Measurements from ENCODE around the gene ETHE1.

ETHE1 gene

DNA sequence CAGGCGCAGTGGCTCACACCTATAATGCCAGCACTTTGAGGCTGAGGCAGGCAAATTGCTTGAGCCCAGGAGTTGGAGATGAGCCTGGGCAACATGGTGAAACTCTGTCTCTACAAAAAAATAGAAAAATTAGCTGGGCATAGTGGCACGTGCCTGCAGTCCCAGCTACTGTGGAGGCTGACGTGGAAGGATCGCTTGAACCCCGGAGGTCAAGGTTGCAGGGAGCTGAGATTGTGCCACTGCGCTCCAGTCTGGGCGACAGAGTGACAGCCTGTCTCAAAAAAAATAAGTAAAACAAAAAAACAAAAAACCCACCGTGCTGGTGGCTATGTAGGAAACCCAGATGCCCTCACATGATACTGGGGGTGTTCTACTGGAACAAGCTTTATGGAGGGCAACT, 38.8 kb downstream of the ETHE1 start:
- no peak for DNase-seq

DNA sequence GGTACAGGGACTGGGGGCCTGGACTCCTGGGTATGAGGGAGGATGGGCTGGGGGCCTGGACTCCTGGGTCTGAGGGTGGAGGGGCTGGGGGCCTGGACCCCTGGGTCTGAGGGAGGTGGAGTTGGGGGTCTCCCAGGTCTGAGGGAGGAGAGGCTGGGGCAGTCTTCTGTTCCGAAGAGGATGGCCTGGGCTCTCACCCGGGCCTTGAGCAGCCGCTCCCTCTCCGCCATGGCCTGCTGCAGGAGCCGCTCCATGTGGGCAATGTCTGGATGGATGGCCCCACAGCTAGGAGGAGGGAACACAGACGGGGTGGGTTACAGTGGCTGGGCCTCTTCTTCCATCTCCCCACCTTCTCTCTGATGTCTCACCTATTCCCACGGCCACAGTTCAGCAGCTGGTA, 40.6 kb downstream of the ETHE1 start:
- DNase-seq: no peak

DNA sequence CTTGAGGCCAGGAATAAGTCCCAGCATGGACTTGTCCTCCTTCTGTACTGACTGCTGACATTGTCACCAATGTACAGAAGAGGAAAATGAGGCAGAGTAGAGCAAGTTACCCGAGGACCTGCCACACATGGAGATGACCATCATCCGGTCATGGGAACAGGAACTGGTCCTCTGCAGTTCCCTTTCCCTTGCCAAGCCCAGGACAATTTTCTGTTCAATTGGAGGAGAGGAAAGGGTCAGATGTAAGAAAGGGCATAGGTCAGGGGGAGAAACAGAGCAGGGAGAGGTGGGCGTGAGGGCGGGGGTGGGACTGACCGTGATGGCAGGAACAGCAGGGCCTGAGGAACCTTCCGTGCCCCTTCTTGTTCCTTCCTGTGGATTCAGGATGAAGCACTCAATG, 41.0 kb downstream of the ETHE1 start:
- no peak for DNase-seq

DNA sequence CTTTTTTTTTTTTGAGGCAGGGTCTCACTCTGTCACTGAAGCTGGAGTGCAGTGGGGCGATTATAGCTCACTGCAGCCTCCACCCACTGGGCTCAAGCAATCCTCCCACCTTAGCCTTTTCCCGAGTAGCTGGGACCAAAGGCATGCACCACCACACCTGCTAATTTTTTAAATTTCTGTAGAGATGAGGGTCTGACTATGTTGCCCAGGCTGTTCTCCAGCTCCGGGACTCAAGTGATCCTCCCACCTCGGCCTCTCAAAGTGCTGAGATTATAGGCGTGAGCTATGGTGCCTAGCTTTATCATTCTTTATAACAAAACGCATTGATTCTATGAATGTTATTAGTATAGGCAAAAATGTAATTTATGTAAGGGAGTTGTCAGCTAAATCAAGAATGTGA, 43.7 kb downstream of the ETHE1 start:
- no peak for DNase-seq

DNA sequence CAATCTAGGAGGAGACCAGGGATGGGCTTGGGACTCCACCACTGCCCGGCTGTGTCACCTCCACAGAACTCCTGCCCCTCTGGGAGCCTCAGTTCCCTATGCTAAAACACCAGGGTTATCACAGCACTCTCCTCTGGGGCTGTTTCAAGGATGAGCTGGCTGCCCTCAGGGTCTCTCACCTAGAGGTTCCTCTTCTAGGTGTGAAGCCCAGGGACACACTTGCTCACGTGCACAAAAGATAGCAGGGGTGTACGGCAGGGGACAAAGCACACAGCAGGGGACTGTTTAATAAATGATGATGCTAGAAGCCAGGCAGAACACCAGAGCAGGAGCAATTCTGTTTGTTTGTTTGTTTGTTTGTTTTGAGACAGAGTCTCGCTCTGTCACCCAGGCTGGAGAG, 44.8 kb downstream of the ETHE1 start:
- no peak for DNase-seq

DNA sequence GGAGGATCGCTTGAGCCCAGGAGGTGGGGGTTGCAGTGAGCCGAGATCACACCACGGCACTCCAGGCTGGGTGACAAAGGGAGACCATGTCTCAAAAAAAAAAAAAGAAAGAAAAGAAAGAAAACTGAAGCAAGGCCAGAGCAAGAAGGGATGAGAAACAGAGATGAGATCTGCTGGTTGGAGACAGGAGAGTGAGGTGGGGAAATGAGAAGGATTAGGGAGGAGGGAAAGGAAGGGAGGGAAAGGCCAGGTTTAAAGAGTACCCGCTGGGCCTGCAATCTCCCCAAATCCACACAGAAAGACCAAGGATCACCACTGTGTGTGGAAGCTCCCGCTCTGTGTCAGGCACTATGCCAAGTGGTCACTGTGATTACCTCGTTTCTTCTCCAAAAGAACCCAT, 45.3 kb downstream of the ETHE1 start:
- no peak for DNase-seq

DNA sequence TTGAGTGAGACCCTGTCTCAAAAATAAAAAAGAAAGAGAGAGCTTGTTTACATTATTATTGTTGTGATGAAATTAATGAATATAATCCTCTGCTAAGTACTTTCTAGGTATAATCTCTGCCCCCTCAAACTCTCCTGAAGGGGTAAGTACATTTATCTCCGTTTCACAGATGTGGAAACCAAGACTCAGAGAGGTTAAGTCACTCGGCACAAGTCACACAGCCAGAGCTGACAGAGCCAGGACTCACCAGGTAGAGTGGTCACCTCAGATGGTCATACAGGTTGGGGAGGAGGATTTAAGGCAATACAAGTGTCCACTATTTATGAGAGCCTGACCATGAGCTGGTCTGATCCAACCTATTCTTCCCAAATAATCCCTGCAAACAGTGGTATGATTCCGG, 46.4 kb downstream of the ETHE1 start:
- no peak for DNase-seq

DNA sequence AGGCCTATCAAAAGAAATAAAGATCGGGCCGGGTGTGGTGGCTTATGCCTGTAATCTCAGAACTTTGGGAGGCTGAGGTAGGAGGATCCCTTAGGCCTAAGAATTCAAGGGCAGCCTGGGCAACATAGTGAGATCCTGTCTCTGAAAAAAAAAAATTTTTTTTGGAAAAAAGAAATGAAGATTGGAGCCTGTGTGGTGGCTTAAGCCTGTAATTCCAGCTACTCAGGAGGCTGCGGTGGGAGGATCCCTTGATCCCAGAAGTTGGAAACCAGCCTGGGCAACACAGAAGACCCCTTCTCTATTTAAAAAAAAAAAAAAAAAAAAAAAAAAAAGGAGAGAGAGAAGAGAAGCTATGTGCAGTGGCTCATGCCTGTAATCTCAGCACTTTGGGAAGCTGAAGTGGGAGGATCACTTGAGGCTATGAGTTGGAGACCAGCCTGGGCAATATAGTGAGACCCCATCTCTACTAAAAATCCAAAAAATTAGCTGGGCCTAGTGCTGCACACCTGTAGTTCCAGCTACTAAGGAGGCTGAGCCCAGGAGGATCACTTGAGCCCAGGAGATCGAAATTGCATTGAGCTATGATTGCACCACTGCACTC, 46.9 kb downstream of the ETHE1 start:
- no peak for DNase-seq

DNA sequence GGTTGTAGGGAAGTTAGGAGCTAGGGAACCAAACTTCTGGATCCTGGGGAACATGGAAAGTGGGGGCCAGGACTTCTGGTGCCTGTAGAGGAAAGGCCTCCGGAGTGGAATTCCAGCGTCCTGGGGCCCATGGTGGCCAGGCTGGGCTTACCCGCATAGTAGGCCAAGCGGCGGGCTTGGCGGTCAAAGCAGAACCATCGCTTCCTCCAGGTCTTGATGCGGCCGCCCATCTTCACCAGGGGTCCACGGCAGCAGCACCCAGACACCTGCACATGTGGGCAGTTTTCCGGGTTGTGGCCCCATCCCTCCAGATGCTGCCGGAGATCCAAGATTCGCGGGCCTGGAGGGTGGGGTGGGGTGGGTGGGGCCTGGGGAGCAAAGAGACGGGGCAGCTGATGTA, 47.8 kb downstream of the ETHE1 start:
- no peak for DNase-seq

DNA sequence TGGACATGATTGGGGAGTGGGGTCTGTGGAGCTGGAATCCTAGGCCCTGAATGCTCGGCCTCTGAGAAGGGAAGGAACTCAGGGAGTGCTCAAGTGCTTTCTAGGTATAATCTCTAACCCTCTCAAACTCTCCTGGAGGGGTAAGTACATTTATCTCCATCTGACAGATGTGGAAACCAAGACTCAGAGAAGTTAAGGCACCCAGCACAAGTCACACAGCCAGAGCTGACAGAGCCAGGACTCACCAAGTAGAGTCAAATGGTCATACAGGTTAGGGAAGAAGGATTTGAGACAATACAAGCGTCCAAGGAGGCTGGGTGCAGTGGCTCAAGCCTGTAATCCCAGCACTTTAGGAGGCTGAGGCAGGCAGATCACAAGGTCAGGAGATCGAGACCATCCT, 48.7 kb downstream of the ETHE1 start:
- DNase-seq: no peak

DNA sequence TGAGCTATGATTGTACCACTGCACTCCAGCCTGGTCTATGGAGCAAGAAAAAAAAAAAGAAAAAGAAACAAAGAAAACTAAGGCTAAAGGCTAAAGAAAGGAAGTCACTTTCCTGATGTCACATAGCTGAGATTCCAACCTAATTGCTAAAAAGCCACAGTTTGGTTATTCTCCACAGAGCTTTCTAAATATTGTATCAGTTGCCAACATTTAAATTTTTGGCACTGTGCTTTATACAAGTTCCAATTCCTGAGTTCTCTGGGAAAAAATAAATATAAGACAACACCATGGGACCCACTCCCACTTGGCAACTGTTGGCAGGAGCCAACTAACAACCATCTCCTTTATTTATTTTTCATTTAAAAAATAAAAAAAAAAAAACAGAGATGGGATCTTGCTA, 50.4 kb downstream of the ETHE1 start:
- DNase-seq: no peak

DNA sequence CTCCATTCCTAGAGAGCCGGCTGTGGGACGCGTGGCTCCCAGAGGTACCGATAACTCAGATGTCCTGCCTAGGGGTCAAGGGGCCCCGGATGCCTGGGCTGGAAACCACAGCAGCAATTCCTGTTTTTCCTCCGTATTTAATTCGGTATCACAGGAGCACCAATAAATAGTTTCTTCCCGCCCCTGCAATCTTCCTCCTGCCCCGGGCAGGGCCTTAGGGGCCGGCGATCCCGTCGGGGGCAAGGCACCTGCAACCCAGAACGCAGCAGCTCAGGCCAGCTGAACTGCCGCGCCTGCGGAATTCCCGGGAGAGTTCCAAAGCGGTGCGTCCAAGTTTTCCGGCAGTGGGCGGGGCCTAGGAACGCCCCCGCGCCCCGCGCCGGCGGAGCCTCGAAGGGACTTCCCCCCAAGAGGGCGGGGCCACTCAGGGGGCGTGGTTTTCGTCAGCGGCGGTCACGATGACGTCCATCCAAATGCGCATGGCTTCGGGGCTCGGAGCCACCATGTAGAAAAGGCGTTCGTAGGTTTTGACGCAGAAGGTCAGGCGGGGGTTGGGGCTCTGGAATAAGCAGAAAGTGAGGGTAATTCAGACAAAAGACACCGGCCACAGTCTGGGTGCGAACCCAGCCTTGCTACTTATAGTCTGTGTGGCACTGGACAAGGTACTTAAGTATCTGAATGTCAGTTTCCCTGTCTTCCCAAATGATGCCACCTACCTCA, 51.9 kb downstream of the ETHE1 start:
- peak; percentile 93 for DNase-seq

DNA sequence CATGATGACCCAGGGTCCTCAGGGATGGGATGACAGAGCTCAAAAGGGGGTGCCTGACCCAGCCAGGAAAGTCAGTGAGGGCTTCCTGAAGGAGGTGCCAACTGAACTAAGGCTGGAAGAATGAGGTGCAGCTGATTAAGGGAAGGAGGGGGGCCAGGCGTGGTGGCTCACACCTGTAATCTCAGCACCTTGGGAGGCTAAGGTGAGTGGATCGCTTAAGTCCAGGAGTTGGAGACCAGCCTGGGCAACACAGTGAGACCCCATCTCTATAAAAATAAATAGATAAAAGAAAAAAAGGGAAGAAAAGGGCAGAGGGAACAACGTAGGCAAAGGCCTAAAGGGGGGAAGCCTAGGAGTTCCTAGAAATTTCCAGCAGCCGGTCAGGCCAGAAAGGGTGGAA, 52.5 kb downstream of the ETHE1 start:
- DNase-seq: no peak

DNA sequence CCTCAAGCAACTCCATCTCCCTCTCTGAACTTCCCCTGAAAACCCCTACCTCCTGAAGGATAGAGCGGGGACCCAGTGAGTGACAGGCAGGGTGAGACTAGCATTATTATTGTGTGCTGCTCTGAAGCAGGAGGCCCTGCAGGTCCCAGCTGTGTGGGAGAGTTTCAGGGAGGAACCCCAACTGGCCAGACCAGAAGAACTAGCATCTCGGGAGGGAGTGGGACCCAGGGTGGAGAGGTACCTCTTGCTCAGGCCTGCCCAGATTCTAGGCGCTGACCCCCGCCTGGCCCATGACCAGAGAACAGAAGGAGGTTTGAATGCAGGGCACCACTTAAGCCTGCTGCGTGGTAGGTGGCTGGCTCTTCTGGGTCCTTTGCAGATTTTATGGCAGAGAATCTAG, 55.9 kb downstream of the ETHE1 start:
- DNase-seq: no peak

DNA sequence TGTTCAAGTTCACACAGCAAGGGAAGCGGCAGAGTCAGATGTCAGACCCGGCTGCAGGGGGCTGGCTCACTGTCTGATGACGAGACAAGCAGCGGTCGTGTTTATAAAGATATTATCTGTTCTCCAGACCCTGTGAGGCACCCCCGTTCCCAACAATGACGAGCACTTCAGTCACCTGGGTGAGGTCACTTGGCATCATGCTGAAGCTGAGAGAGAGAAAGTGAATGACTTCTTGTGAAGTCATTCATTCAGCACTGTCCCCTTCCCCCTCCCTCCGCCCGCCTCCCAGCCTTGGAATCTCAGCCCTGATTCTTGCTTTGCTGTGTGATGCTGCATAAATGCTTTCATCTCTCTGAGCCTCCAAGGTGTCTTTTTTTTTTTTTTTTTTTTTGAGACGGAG, 56.7 kb downstream of the ETHE1 start:
- no peak for DNase-seq

DNA sequence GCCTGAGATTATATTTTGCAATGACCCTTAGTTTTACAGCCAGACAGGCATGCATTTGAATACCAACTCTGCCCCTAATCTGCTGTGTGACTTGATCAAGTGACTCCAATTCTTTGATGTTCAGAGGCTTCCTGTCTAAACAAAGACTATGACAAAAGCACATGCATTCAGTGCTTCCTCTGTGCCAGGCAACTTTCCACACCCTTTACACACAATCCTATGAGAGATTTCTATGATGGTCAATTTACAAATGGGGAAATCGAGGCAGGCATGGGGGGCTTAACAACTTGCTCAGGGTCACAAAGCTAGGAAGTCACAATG, 57.9 kb downstream of the ETHE1 start:
- no peak for DNase-seq

DNA sequence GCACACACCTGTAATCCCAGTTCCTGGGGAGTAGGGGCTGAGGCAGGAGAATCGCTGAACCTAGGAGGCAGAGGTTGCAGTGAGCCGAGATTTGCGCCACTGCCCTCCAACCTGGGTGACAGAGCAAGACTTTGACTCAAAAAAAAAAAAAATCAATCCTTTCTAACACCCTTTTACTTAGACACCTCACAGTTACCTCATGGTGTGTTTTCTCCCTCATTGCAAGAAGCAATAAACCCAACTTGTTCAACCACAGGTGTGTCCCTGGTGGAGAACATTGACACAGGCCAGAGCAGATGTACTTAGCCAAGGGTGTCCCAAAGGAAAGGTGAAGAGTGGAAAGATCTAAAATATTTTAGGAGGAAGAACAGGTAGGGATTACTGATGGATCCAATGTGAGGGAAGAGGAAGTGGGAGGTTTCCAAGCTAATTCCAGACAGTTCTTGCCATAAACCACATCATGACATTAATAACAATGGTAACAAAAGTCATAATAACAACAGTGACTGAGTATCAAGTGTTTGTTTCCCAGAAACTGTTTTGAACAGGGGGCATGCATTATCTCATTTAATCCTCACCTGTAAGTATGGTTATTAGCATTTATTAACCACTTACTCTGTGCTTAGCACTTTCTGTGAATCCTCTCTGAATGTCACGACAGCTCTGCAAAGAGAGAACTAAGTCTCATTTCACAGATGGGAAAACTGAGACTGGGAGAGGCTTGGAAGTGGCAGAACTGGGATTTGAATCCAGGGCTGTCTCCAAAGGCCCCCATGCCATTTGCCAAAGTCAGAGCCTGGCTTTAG, 58.4 kb downstream of the ETHE1 start:
- no peak for DNase-seq

DNA sequence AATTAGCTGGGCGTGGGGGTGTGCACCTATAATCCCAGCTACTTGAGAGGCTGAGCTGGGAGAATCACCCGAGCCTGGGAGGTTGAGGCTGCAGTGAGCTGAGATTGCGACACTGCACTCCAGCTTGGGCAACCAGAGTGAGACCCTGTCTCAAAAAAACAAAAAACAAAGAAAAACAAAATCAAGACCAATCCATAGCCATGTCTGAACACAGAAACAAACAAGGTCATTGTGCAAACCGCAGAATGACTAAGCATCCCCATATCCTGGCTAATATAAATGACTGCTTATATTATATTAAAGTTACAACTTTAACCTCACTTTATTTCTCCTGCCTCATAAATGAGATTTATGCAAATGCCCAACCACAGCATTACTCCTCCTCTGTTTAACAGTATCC, 59.3 kb downstream of the ETHE1 start:
- DNase-seq: peak; percentile 64

DNA sequence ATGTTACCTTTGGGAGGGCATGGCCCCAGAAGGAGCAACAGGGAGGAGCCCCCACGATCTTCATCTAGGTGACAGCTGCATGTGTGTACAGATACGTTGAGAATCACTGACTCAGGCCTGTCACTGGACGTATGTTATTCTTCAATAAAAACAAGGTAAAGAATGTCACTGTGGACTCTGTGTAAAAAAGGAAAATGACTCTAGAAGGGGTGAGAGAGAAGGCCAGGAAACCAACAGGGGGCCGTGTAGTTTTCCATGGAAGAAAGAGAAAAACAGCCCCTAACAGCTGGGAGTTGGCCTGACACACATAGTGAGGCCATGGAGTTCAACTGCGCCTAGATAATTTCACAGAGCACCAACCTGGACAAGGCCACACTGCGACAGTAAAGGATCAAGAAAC, 59.7 kb downstream of the ETHE1 start:
- no peak for DNase-seq

DNA sequence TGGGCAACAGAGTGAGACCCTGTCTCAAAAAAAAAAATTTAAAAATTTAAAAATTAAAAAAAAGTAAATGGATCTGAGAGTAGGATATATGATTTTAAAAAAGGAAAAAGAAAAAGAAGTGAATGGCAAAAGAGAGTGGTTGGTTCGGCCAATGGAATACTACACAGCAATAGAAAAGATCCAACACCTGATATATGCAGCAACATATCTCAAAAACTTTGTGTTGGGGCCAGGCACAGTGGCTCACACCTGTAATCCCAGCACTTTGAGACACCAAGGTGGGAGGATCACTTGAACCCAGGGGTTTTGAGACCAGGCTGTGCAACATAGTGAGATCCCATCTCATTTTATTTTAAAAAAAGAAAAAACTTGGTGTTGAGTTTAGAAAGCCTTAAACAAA, 60.2 kb downstream of the ETHE1 start:
- no peak for DNase-seq

DNA sequence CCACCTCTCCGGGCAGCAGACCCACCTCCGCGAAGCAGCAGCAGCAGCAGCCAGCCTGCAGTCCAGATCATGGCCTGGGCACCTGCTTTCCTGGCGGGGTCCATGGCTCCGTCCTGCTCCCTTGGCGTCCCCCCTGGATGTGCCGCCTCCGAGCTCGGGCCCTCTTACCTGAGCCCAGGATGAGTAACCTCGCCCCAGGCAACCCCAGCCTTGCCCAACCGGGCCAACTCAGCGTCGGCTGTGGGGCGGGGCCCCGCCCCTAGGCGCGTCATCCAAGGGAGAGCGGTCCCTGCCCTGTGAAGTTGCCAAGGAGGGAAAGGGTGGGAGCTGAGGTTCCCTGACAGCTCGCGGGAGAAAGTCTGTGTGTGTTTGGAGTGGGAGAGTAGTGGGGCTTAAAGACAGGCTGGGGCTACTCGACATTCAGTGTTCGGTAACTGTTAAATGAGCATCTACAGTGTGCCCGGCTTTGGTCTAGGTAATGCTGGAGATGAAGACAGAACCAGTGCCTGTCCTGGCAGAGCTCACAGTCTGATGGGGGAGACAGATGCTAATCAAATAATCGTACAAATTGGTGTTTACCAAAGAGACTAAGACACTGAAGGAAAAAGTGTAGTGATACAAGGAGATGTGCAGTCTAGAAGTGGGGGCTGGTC, 61.4 kb downstream of the ETHE1 start, which contains the start of gene LYPD3:
Gene LYPD3, minus strand, starts transcription at position 141 of the 653 bp plus-strand sequence. Its CDS starts 37 bp downstream, at position 104.
- DNase-seq: no peak

DNA sequence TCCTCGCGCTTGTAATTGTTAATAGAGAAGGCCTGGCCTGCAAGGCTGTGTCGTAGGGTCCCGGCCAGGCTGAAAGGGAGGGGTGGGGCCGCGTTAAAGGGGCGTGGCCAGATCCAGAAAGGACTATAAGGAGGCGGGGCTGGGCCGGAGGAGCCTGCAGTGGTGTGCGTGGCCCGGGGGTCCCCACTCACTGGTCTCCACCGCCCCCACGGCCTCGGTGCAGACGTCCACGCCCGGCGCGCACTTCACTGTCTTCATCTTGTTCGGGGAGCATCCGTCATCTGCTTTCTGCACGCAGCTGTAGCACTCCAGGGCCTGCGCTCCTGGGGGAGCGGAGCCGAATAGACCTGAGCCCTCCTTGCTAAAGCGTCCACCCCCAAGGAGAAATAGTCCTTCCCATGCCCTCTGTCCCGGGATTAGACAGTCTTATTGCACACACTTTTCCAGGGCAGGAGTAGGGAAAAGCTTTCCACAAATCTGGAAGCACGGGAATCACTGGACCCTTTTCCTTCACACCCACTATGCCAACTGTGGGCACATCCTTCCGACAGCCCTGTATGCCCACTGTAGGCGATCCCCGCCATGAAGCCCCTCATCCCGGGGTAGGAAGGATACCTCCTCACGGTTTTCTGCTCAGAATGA, 62.7 kb downstream of the ETHE1 start:
- no peak for DNase-seq
